SU-DHL-6 (cell line): ENCODE results near the gene DLX6.

Experiments
- EZH2phosphoT487 ChIP-seq: fragments of 200-600 bp; sonication (generic), shearing (Covaris generic); conservative IDR thresholded peaks from 2 replicates; pipeline ENCODE4 v1.6.1; 2018; ENCODE audit warnings: mild to moderate bottlenecking, antibody characterized with exemption, low read length, moderate library complexity, mixed read lengths
- TF ChIP-seq, protein P1 (sequence below): fragments of 200-600 bp; sonication (generic); IDR thresholded peaks from one replicate; pipeline ENCODE4 v1.5.1; 2017; ENCODE audit warnings: antibody characterized with exemption, mild to moderate bottlenecking, low read length, moderate library complexity; ENCODE audit not compliant: insufficient read depth, poor library complexity, severe bottlenecking

DNA sequence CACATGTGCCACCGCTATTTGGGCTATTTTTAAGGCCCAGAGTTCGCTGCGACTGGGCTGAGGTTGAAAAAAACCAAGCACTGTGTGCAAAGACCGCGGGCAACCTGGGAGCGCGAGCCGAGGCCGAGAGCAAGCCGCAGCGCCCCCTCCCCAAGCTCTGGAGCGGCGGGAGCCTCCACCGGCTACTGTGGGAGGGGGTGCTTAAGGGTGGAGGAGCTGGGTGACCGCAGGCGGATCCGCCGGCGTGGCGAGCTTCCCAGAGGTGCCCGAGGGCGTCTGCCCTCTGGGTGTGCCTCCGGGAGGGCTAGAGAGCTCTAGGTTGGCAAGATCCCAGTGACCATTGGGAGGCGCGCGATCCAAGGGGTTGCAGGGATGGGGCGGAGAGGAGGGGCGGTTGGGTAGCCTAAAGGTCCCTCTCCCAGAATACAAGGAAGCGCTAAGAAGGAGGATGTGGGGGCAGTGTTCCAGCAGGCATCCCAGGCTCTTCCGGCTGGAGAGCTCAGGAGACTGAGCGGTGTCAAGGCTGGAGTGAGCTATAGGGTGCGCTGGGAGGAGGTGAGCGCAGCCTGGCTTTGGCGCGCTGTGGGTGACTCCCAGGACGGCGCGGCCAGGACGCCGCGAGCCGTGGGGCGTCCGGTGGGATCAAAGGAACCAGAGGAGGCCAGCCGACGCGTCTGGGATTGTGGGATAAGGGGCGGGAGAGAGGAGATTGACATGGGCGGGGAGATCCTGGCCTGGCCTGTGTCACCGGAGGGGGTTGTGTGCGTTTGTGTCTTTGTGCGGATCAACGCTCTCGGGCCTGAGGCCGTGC, 11.2 kb downstream of the DLX6 start:
- no peak for TF ChIP-seq EZH2phosphoT487
- TF ChIP-seq, protein P1, sequence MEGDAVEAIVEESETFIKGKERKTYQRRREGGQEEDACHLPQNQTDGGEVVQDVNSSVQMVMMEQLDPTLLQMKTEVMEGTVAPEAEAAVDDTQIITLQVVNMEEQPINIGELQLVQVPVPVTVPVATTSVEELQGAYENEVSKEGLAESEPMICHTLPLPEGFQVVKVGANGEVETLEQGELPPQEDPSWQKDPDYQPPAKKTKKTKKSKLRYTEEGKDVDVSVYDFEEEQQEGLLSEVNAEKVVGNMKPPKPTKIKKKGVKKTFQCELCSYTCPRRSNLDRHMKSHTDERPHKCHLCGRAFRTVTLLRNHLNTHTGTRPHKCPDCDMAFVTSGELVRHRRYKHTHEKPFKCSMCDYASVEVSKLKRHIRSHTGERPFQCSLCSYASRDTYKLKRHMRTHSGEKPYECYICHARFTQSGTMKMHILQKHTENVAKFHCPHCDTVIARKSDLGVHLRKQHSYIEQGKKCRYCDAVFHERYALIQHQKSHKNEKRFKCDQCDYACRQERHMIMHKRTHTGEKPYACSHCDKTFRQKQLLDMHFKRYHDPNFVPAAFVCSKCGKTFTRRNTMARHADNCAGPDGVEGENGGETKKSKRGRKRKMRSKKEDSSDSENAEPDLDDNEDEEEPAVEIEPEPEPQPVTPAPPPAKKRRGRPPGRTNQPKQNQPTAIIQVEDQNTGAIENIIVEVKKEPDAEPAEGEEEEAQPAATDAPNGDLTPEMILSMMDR, result no peak
